GM11168 (cell line): ENCODE measurements around the gene TMEM81.

Source experiments
- in situ Hi-C: fragments of 300-500 bp; cut with MboI; formaldehyde crosslinking; loops from one replicate; pipeline ENCODE4 v1.12.0; 2022; ENCODE audit warnings: low sequenced_read_pairs; ENCODE audit not compliant: unreplicated experiment

TMEM81 gene

DNA sequence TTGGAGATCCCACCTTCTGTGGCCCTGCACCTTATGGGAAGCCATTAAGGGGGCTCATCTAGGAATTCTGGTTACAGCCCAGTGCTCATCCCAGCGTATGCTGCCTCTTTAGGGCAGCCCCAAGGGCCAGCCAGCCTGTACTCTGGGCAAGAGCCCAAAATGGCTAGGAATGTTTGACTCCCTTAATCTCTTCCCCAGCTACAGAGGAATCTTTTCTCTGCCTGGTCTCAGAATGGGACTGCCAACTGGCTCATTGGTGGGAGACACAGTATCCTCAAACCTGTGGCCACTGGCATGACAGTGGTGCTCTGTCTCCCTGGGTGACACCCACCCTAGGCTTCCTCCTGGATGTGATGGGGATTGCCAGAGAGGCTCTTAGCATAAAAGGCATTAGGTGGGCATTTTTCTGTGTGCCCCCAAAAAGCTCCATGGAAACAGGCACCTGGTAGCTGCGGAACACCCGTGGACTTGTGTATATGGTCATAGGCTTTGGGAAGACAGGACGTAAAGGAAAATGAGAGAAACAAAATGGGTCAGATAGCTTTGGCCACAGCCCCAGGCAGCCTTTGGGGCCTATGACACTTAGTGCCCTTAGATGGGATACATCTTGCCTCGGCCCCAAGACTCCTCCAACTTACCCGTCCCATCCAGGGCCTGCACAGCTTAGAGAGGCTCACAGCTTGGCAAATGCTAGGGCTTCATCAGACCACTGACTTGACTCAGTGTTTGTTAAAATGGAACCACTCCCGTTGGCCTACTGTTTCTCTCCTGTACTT, 6.9 kb downstream of the TMEM81 start:
- in situ Hi-C loops, result no loop called here

DNA sequence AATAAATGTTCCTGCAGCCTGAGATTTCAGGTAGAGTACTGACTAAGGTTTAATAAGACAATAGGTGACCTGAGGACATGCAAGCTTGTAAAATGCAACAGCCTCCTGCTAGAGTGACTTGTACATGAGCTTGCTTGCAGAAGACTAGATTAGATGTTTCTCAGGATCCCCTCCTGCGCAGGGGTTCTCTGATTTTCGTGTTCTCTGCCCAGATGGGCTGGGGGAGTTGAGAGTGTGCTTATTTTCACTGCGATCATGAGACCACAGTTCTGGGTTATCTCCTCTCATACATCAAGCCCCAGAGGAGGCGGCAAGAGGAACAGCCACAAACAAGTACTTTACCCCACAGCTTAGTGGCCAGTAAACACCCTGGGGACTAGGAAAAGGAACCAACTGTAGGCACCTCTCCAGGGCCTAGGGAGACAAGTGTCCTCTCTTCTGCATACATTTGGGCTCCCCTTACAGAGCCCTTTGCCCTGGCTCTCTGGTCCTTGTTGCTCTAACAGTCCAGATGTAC, 8.0 kb downstream of the TMEM81 start:
- in situ Hi-C loops, result no loop called here

DNA sequence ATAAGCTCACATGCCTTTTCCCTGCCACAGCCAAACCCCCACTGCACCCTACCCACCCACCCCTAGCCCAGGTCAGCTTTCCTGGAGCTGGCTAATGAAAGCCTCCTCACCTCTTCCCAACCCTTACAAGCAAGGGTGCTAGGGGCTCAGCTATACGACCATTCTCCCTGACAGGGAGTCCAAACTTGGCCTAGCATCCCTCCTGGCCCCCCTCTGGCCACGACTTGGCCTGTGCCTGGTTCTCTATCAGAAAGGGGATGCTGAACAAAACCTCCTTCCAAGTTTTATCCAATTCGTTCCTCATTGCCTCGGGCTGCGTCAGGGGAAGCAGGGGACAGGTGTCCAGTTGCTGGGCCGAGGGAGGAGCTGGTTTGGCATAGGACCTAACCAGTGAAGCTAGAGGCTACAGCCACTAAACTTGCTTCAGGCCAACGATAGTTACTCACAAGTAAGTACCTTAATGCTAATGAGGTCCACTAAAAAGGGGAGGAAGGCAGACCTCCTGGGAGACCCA, 8.6 kb downstream of the TMEM81 start:
- in situ Hi-C loops, result no loop called here

DNA sequence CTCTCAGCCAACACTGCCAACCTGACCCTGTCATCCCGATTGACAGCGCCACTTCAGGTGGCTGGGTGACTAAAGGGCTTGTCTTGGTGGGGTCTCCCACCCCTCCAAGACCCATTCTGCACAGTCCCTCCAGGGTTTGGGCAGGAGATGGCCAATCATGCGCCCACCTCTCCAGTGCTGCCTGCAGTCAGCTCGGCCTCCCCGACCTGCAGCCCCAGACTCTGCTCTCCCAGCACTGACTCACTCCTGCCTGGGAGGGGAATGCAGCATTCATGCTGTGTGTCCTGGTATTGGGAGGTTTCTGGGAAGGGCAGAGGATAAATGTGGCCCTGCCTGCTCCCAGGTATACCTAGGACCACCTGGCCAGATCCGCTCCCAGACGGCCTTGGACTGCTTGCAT, 9.7 kb downstream of the TMEM81 start:
- in situ Hi-C loops, result no loop called here

DNA sequence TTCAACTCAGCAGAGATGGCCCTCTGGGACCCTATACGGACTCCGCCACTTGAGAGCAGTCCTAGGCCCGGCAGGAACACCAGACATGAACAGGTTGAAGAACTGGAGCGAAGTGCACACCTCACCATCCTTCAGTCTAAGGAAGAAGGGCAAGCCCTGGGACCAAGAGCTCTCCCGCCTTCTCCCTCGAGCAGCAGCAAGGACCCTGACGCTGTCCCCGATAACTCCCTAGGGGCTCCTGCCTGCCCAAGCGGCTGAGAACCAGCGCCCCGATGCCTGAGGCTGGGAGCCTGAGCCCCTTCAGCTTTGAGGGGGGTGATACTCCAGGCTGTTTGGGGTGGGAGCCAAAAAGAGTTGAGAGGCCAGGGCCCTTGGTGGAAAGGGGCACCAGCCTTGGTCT, 10.2 kb downstream of the TMEM81 start:
- in situ Hi-C loops, result no loop called here

DNA sequence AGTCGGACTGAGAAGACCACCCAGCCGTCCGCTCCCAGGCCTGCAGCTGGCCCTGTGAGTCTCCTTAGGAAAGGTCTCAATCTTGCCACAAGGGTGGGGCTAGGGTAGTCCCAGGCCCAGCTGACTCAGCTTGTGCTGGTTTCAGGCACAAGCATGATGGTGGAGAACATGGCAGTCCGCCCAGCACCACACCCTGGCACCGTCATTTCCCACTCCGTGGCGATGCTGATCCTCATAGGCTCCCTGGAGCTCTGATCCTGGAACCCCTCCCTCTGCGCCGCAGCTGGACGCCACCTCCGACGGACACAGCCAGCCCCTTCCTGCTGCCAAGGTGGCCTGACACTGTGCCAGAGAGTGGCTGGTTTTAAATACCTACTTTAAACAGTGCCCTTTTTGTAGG, 10.7 kb downstream of the TMEM81 start:
- in situ Hi-C loops, result no loop called here

DNA sequence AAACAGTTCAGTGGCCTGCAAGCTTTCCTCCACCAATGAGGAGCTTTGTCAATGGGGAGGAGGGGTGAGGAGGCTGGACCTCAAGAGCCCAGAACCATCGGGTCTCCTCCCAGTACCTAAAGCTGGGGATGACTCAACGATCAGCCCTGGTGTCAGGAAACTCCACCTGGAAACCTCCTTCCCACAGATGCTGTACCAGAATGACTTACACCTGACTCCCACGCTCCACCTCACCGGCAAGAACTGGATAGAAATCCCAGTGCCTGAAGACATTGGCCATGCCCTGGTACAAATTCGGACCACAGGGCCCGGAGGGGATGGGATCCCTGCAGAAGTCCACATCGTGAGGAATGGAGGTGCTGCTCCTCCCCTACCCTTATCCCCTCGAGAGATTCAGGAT, 11.4 kb downstream of the TMEM81 start:
- in situ Hi-C loops, result no loop called here

DNA sequence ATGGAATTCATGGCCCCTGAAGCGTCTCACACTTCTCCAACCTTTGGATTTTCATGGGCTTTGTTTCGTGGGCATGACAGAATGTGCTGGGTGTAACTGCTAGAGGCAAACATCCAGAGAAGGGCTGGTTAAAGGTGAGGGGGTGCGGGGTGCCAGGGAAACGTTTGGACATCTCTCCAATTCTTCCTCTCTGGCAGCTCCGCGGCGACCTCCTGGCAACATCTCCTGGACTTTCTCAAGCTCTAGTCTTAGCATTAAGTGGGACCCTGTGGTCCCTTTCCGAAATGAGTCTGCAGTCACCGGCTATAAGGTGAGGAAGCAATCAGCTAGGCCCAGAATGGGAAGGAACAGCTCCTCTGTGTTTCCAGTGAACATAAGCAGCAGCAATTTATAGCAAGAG, 12.0 kb downstream of the TMEM81 start:
- in situ Hi-C loops, result no loop called here

DNA sequence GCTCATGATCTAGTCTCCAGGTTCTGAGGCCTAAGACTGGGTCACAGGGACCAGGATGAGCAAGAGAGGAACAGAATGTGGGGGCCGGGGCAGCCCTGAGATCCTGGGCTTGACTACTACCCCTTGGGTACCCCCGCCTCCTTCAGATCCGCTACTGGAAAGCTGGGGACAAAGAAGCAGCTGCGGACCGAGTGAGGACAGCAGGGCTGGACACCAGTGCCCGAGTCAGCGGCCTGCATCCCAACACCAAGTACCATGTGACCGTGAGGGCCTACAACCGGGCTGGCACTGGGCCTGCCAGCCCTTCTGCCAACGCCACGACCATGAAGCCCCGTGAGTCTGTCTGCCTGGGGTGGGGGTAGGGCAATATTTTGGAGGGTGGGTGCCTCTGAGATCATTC, 12.5 kb downstream of the TMEM81 start:
- in situ Hi-C loops, result no loop called here

DNA sequence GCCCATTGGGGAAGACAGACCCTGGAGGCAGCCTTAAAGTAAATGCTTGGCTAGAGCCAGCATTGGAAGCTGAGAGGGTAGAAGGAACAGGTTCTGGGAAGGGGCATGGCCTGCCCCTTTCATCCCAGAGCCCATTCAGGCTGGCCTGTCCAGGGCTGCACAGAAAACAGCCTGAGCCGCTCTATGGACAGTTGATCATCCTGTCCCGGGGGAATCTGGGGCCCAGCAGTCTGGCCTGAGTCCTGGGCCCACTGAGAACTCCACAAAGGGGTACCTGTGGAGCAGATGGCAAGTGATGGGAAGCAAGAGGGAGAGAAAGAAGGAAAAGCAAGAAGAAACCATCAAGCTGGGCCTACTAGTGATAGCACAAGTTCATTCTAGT, 13.2 kb downstream of the TMEM81 start:
- in situ Hi-C loops, result no loop called here

DNA sequence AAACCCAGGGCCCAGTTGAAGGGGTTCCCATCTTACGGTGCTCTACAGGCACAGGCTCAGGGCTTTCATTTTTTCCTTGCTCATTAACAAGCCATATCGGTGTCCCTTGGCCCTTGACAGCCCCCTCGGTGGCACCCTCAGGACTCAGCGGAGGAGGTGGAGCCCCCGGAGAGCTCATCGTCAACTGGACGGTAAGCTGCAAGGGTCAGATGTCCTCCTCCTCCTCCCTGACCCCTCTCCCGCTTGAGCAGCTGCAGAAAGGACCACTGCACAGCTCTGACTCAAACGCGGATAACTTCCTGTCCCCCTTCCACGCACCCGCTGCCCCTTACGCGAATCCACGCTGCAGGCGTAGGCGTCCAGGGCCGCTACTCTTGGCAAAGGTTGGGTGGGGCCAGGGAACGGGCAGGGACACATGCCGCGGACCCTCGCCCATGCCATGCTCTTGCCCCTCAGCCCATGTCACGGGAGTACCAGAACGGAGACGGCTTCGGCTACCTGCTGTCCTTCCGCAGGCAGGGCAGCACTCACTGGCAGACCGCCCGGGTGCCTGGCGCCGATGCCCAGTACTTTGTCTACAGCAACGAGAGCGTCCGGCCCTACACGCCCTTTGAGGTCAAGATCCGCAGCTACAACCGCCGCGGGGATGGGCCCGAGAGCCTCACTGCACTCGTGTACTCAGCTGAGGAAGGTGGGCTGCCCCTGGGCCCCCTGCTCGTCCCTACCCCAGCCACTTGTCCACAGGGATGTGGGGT, 14.7 kb downstream of the TMEM81 start:
- in situ Hi-C loops, result loop anchor here (10.0 kb wide), 1 partner anchor 95 kb away; no protein-coding TSS in a partner anchor

DNA sequence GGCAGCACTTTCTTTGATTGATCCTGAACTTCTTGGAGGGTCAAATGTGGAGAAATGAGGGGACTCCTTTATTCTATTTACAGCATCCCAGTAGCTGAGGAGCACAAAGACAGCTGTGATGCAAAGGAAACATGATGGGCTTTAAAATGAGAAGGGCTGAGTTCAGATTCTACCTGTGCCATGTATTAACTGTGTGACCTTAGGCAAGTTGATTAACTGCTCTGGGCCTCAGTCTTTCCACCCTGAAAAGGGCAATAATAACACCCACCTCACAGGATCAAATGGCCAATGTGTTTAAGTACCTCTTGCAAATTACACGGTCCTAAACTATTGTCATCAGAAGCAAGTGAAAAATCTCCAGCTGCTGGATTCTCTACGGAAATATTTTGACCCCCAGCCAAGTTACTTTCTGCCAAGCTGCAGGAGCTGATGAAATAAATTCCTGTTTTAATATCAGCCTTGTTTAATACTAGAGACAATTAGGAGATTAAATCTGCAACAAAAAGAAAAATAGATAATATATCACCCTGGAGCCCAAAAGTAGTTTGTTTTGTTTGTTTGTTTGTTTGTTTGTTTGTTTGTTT, 15.7 kb downstream of the TMEM81 start:
- in situ Hi-C loops, result loop anchor here (10.0 kb wide), 1 partner anchor 94 kb away; no protein-coding TSS in a partner anchor

DNA sequence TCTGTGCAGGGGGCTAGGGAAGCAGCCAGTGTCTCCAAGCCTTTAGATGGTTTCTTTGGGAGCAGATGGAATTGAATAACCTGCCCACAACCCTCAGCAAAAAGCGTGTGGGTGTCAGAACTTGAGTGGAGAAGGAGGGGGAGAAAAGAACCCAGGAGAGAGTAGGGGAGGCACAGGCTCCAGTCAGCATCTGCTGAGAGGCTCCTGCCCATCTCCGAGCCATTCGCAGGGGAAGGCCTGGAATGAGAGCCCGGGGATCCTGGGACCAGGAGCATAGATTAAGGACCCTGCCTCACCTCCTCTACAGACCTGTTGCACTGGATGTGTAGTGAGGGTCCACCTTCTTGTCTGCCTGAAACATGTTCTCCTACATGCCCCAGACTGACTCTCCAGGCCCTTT, 16.3 kb downstream of the TMEM81 start:
- in situ Hi-C loops, result loop anchor here (10.0 kb wide), 1 partner anchor 93 kb away; no protein-coding TSS in a partner anchor

DNA sequence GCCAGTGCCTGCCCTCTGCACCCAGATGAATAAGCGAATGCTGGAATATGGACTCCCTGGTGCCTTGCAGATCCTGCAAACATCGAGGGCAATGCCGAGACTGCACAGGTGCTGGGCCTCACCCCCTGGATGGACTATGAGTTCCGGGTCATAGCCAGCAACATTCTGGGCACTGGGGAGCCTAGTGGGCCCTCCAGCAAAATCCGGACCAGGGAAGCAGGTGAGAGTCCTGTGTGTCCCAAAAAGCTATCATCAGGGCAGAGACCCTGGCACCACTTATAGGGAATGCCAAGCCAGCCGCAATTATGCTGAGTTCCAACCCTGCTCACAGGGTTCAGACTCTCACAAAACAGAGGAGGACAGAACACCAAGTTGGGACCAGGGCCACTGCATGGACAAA, 17.2 kb downstream of the TMEM81 start:
- in situ Hi-C loops, result loop anchor here (10.0 kb wide), 1 partner anchor 92 kb away; no protein-coding TSS in a partner anchor

DNA sequence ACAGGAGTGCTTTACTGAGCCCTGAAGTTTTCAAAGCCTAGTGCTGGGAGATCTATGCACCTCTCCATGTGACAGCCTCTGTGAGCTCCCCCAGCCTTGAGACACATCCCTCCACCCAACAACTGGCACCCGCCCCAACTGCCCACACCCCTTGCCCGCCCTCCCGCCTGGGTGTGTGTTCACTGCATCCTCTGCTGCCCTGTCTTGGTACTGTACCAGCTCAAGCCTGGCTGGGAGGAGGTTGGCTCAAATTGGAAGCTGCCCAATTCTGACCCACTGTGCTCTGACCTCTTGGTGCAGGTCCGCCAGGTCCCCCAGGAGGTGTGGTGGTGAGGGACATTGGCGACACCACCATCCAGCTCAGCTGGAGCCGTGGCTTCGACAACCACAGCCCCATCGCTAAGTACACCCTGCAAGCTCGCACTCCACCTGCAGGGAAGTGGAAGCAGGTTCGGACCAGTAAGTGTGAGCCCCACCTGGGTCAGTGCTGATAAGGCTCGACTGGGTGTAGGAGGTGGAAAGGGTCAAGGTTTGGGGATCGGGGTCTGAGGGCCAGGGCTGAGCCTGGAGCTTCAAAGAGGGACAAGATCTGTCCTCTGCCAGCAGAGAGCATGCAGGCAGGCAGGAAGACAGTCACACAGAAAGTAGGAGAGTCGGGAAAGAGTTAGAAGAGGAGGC, 18.0 kb downstream of the TMEM81 start:
- in situ Hi-C loops, result loop anchor here (10.0 kb wide), 1 partner anchor 91 kb away; no protein-coding TSS in a partner anchor

DNA sequence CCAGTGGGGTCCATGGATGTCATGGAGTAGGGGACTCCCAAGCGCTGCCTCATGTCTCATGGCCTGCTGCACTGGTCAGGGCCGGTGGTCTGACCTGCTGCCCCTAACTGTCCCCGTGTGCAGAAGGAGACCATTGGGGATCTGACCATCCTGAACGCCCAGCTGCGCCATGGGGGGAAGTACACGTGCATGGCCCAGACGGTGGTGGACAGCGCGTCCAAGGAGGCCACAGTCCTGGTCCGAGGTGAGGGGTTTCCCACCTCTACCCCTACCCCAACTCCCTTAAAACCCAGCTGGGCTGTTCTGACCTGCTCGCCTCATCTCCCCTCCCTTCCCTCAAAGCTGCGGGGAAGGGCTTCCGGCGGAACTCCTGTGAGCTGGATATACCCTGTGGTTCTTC, 18.6 kb downstream of the TMEM81 start:
- in situ Hi-C loops, result loop anchor here (10.0 kb wide), 1 partner anchor 91 kb away; no protein-coding TSS in a partner anchor

DNA sequence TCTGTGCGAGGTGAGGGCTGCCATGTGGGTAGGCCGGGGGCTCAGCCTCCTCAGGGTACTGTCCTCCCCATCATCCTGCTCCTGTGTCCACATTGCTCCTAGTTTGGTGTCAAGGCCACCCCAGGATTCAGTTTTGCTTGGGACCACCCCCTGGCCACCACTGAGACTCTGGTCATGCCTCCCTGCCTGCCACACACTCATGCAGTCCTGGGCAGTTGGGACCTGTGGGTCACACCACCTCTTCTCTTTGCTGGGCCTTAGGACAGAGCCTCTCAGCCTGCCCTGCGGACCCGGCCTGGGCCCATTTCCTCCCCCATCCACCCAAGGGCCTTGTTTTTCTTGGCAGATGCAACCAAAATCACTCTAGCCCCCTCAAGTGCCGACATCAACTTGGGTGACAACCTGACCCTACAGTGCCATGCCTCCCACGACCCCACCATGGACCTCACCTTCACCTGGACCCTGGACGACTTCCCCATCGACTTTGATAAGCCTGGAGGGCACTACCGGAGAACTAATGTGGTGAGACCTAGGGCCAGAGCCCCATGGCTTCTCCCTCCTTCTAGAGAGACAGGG, 19.4 kb downstream of the TMEM81 start:
- in situ Hi-C loops, result loop anchor here (10.0 kb wide), 1 partner anchor 90 kb away; no protein-coding TSS in a partner anchor

DNA sequence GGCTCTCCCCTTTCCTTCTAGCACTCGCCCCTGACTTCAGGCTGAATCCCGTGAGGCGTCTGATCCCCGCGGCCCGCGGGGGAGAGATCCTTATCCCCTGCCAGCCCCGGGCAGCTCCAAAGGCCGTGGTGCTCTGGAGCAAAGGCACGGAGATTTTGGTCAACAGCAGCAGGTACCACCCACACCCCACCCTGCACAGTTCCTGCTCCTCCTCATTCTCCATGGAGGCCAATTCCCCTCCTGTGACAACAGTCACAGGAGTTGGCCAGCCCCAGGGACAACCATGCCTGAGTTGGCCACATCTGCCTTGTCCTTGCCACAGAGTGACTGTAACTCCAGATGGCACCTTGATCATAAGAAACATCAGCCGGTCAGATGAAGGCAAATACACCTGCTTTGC, 20.0 kb downstream of the TMEM81 start:
- in situ Hi-C loops, result loop anchor here (10.0 kb wide), 1 partner anchor 90 kb away; no protein-coding TSS in a partner anchor

DNA sequence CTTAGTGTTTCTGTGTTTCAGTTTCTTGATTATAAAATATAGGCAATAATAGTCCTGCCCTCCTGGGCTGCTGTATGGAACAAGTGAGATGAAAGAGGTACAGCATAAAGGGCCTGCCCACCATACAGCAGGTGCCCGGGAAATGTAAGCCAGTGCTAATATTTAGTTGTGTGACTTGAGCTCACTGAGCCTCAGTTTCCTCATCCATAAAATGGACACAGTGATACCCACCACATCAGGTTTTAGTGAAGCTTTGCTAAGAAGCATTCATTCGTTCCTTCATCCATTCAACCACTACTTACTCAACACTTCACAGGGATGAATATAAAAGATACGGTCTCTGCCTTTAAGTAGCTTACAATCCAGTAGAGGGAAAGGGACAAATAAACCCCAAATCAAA, 21.4 kb downstream of the TMEM81 start:
- in situ Hi-C loops, result loop anchor here (10.0 kb wide), 1 partner anchor 88 kb away; no protein-coding TSS in a partner anchor
